ENCODE results near the gene ZNF385B. TPM values are rescaled to one million over a fixed set of nuclear protein-coding genes. Genes with fewer than 3 reads are reported as not detected.

ZNF385B gene
- total and polyA plus RNA-seq, 10 of the 15 experiments (the other 5 are each of a cell fraction or from before 2014, with no cell fraction given) = not detected

DNA sequence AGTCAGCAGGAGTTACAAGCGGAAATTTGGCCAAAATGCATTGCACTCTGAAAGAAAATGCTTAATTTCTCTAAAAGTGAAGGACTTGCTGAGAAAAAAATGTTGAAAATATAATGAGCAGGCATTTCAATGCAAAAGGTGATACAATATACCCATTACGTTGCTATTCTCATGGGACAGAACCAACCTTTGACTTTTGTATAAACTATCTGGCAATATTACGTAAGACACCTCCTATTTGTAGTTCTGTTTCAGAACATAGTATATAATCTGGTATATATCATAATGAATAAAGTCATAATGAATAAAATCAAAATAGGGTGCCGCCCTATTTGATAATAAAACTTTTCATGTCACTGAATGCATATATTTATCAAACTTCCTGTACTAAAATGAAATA lies 310.6 kb downstream of the ZNF385B start:
- no peaks in the 10 kb centered on the region for H4K20me1 ChIP-seq (ENCODE audit: control insufficient read depth, insufficient read depth)
- ChIA-PET POLR2A (no interaction called here), CTCF (no interaction called here), SMC1A (ENCODE audit: uncharacterized antibody, unreplicated experiment) (no interaction called here), RAD21 (ENCODE audit: unreplicated experiment) (no interaction called here)
- no peaks in the 10 kb centered on the region for H3K4me1 ChIP-seq (ENCODE audit: control insufficient read depth, insufficient read depth, low read length)
- ATAC-seq = no peak
- no peak for TF ChIP-seq BRCA1 (IDR thresholded peaks at IDR 0.05; ENCODE audit: low read depth, low read length)
- TF ChIP-seq EP300 (IDR thresholded peaks at IDR 0.05; ENCODE audit: borderline replicate concordance in 1 of 2, control insufficient read depth in 1 of 2, low read depth in 2 of 2, low read length in 2 of 2) = no peak
- no peak for TF ChIP-seq SMAD5 (IDR thresholded peaks at IDR 0.05; ENCODE audit: low read depth)
- TF ChIP-seq ZSCAN29 (IDR thresholded peaks at IDR 0.05) = no peak
- no peak for TF ChIP-seq EED (IDR thresholded peaks at IDR 0.05; ENCODE audit: low read depth)
- no peak for TF ChIP-seq SREBF2 (IDR thresholded peaks at IDR 0.05; ENCODE audit: low read length)
- TF ChIP-seq RBBP5 (conservative IDR thresholded peaks at IDR 0.05) = no peak
- TF ChIP-seq PML (IDR thresholded peaks at IDR 0.05; ENCODE audit: low read length) = no peak
- no peaks in the 10 kb centered on the region for H3K36me3 ChIP-seq (ENCODE audit: control insufficient read depth in 2 of 2, insufficient read depth in 2 of 2, low read length in 1 of 2)
- WGBS (ENCODE audit: insufficient coverage, insufficient replicate concordance, low lambda C conversion rate, missing lambda C conversion rate) = 24% methylated on average over 4 of the region's 4 CpGs
- no peak overlapping the region for H3K27ac ChIP-seq (ENCODE audit: control insufficient read depth, insufficient read depth)
- no peaks in the 10 kb centered on the region for H3K9me3 ChIP-seq (replicated peaks; ENCODE audit: control insufficient read depth, insufficient read depth, low read length)
- in situ Hi-C loops (cut with MboI) (no loop called here), intact Hi-C loops (cut with micrococcal nuclease; ENCODE audit: unreplicated experiment) (no loop called here)
- no peaks in the 10 kb centered on the region for H3K79me2 ChIP-seq (ENCODE audit: control insufficient read depth, insufficient read depth, low read length)
- DNase-seq (ENCODE audit: low read depth, low spot score) = no peak
- no peak overlapping the region for H3K4me2 ChIP-seq (ENCODE audit: control insufficient read depth, insufficient read depth)
- H2AFZ ChIP-seq (ENCODE audit: control insufficient read depth, low read depth, low read length) = no peak overlapping the region
- H3K9ac ChIP-seq (ENCODE audit: control insufficient read depth, insufficient read depth, low read length) = no peak overlapping the region
- no peaks in the 10 kb centered on the region; a peak in 1 of 4 replicates for H3K27me3 ChIP-seq (replicated peaks in 1 of 2; ENCODE audit: control insufficient read depth in 2 of 2, insufficient read depth in 2 of 2, low read length in 1 of 2)
- no peak overlapping the region for H3K4me3 ChIP-seq
- no peak for FAIRE-seq
- BruUV-seq (replicated peaks) = no TSS peak

DNA sequence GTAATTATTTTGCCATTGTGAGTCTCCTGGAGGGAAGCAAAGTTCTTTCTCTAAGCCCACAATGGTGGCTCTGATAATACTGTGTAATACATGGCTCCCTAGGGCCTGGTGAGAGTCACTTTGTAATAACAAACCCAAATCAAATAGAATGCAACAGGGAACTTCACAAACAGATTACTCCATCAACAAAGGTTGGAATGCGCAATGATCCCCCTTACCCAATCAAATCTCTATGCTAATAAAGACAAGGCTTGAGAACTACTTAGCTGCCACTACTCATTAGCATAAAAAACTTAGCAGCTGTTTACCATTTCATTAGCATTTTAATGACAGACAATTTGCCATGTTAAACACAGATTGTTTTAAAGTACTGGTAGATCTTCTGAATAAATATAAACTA lies 311.2 kb downstream of the ZNF385B start:
- H3K4me3 ChIP-seq = no peak overlapping the region

More for the DNA sequence above, 311.2 kb downstream of the ZNF385B start:
- Histone ChIP-seq H3K4me2 (ENCODE audit: control insufficient read depth, insufficient read depth) (no peak overlapping the region), H3K9me3 (replicated peaks; ENCODE audit: control insufficient read depth, insufficient read depth, low read length) (no peaks in the 10 kb centered on the region), H3K27ac (ENCODE audit: control insufficient read depth, insufficient read depth) (no peak overlapping the region), H2AFZ (ENCODE audit: control insufficient read depth, low read depth, low read length) (no peak overlapping the region), H3K27me3 (replicated peaks in 1 of 2; ENCODE audit: control insufficient read depth in 2 of 2, insufficient read depth in 2 of 2, low read length in 1 of 2) (no peaks in the 10 kb centered on the region; a peak in 1 of 4 replicates), H4K20me1 (ENCODE audit: control insufficient read depth, insufficient read depth) (no peaks in the 10 kb centered on the region), H3K9ac (ENCODE audit: control insufficient read depth, insufficient read depth, low read length) (no peak overlapping the region), H3K79me2 (ENCODE audit: control insufficient read depth, insufficient read depth, low read length) (no peaks in the 10 kb centered on the region), H3K4me1 (ENCODE audit: control insufficient read depth, insufficient read depth, low read length) (no peaks in the 10 kb centered on the region), H3K36me3 (ENCODE audit: control insufficient read depth in 2 of 2, insufficient read depth in 2 of 2, low read length in 1 of 2) (no peaks in the 10 kb centered on the region)
- TF ChIP-seq CBX5 (IDR thresholded peaks at IDR 0.05; ENCODE audit: low read depth) = no peak
- TF ChIP-seq MTA2 (IDR thresholded peaks at IDR 0.05; ENCODE audit: low read depth) = no peak
- no peak for TF ChIP-seq CUX1 (IDR thresholded peaks at IDR 0.05; ENCODE audit: insufficient replicate concordance, low read depth, low read length)
- TF ChIP-seq YY1 (IDR thresholded peaks at IDR 0.05; ENCODE audit: low read depth, low read length) = no peak
- no peak for TF ChIP-seq YBX1 (IDR thresholded peaks at IDR 0.05)
- FAIRE-seq = no peak
- in situ Hi-C loops (cut with MboI) = no loop called here
- ChIA-PET SMC1A (ENCODE audit: uncharacterized antibody, unreplicated experiment) (no interaction called here), RAD21 (ENCODE audit: unreplicated experiment) (no interaction called here), POLR2A (no interaction called here), CTCF (no interaction called here)
- DNase-seq (ENCODE audit: low read depth, low spot score) = no peak
- 41% methylated on average over 1 of the region's 1 CpG for WGBS (ENCODE audit: insufficient coverage, insufficient replicate concordance, low lambda C conversion rate, missing lambda C conversion rate)
- BruUV-seq (replicated peaks) = no TSS peak
- intact Hi-C loops (cut with micrococcal nuclease; ENCODE audit: unreplicated experiment) = no loop called here
- ATAC-seq = no peak
